Stimulated activated effector memory CD8-positive, alpha-beta T cell treated with anti-CD3 and anti-CD28 coated beads, Interleukin-12 subunit alpha, Interleukin-12 subunit beta, amount 100 ng/mL, for 72 hours (primary cell): ENCODE results near the gene EOLA1.
A peak's percentile ranks its signal among the peaks of the same experiment; 100 is the strongest.
"Not testable (repeated sequence)": the region's sequence is repeated elsewhere in the genome, so short reads cannot be mapped to it uniquely, and the experiment has no call there.

Experiments
- ATAC-seq: fragments of 150-1000 bp; cut with Tn5 transposase; 2 replicates; pipeline ENCODE4 v1.10.0; 2021
- DNase-seq, 2 donors: peaks; one replicate each; pipeline ENCODE4 v3.0.0; 2021 to 2022; ENCODE audit warnings: low spot score in 2 of 2
- H3K27ac Mint-ChIP-seq: one replicate; pipeline ENCODE4 v1.8.0; 2022; ENCODE audit warnings: mild to moderate bottlenecking, mixed read lengths
- H3K36me3 Mint-ChIP-seq: one replicate; pipeline ENCODE4 v1.8.0; 2022; ENCODE audit warnings: mild to moderate bottlenecking, mixed read lengths
- H3K4me1 Mint-ChIP-seq: one replicate; pipeline ENCODE4 v1.8.0; 2022; ENCODE audit warnings: mixed read lengths
- H3K4me3 Mint-ChIP-seq: one replicate; pipeline ENCODE4 v1.8.0; 2022; ENCODE audit warnings: mild to moderate bottlenecking, mixed read lengths
- H3K9me3 Mint-ChIP-seq: one replicate; pipeline ENCODE4 v1.8.0; 2022; ENCODE audit warnings: mixed read lengths

Gene EOLA1

GRCh38 chrX:149547782-149548181, 7.0 kb downstream of the EOLA1 start:
- not testable (repeated sequence) for H3K4me1 Mint-ChIP-seq, ATAC-seq, H3K4me3 Mint-ChIP-seq, H3K9me3 Mint-ChIP-seq, DNase-seq, H3K27ac Mint-ChIP-seq, H3K36me3 Mint-ChIP-seq

GRCh38 chrX:149549701-149550100, 8.9 kb downstream of the EOLA1 start, which contains the start of gene HSFX3:
Gene HSFX3, minus strand, starts transcription at chrX:149549924. Its CDS starts 72 bp downstream, at chrX:149549852.
- H3K4me1 Mint-ChIP-seq, H3K9me3 Mint-ChIP-seq, H3K36me3 Mint-ChIP-seq, ATAC-seq, H3K4me3 Mint-ChIP-seq, H3K27ac Mint-ChIP-seq, DNase-seq: not testable (repeated sequence)

GRCh38 chrX:149550454-149550853, 9.6 kb downstream of the EOLA1 start:
- not testable (repeated sequence) for H3K9me3 Mint-ChIP-seq, DNase-seq, H3K36me3 Mint-ChIP-seq, H3K4me1 Mint-ChIP-seq, H3K4me3 Mint-ChIP-seq, H3K27ac Mint-ChIP-seq
- peak; percentile 19 for ATAC-seq

GRCh38 chrX:149551245-149551938, 10.6 kb downstream of the EOLA1 start:
- H3K27ac Mint-ChIP-seq, H3K9me3 Mint-ChIP-seq, H3K4me1 Mint-ChIP-seq, H3K36me3 Mint-ChIP-seq, DNase-seq, H3K4me3 Mint-ChIP-seq: not testable (repeated sequence)
- peak; percentile 66 for ATAC-seq

- not testable (repeated sequence) for H3K4me3 Mint-ChIP-seq, H3K4me1 Mint-ChIP-seq, H3K27ac Mint-ChIP-seq, H3K9me3 Mint-ChIP-seq, DNase-seq, H3K36me3 Mint-ChIP-seq
- peak; percentile 62 for ATAC-seq
These were observed 11.1 kb downstream of the EOLA1 start for GRCh38 chrX:149551939-149552248.

- not testable (repeated sequence) for ATAC-seq, H3K4me1 Mint-ChIP-seq, H3K9me3 Mint-ChIP-seq, H3K27ac Mint-ChIP-seq, DNase-seq, H3K4me3 Mint-ChIP-seq, H3K36me3 Mint-ChIP-seq
These were observed 14.4 kb downstream of the EOLA1 start for GRCh38 chrX:149555251-149555650.

GRCh38 chrX:149563359-149563758, 22.5 kb downstream of the EOLA1 start:
- no peak for DNase-seq
- no peaks in the 10 kb centered on the region for H3K9me3 Mint-ChIP-seq
- no peak overlapping the region for H3K4me3 Mint-ChIP-seq
- no peaks in the 10 kb centered on the region for H3K4me1 Mint-ChIP-seq
- no peaks in the 10 kb centered on the region for H3K36me3 Mint-ChIP-seq
- H3K27ac Mint-ChIP-seq, result no peak overlapping the region
- no peak for ATAC-seq

- Mint-ChIP-seq H3K9me3 (no peaks in the 10 kb centered on the region), H3K36me3 (no peaks in the 10 kb centered on the region), H3K4me3 (no peak overlapping the region), H3K4me1 (no peaks in the 10 kb centered on the region), H3K27ac (no peak overlapping the region)
- ATAC-seq (no peak), DNase-seq (no peak)
These were observed 27.0 kb downstream of the EOLA1 start for GRCh38 chrX:149567621-149568417.

GRCh38 chrX:149568701-149569296, 28.0 kb downstream of the EOLA1 start:
- H3K36me3 Mint-ChIP-seq, result no peaks in the 10 kb centered on the region
- H3K4me3 Mint-ChIP-seq, result no peak overlapping the region
- no peak for DNase-seq
- H3K9me3 Mint-ChIP-seq, result no peaks in the 10 kb centered on the region
- no peaks in the 10 kb centered on the region for H3K4me1 Mint-ChIP-seq
- no peak for ATAC-seq
- no peak overlapping the region for H3K27ac Mint-ChIP-seq

- DNase-seq, result no peak
- no peaks in the 10 kb centered on the region for H3K4me1 Mint-ChIP-seq
- ATAC-seq, result peak; percentile 75
- no peak overlapping the region for H3K4me3 Mint-ChIP-seq
- H3K9me3 Mint-ChIP-seq, result no peaks in the 10 kb centered on the region
- H3K27ac Mint-ChIP-seq, result no peak overlapping the region
- H3K36me3 Mint-ChIP-seq, result no peaks in the 10 kb centered on the region
These were observed 29.0 kb downstream of the EOLA1 start for GRCh38 chrX:149569770-149570169.

GRCh38 chrX:149570668-149571067, 29.9 kb downstream of the EOLA1 start:
- H3K4me1 Mint-ChIP-seq, result no peaks in the 10 kb centered on the region
- no peaks in the 10 kb centered on the region for H3K9me3 Mint-ChIP-seq
- H3K27ac Mint-ChIP-seq, result no peak overlapping the region
- DNase-seq (no peak), ATAC-seq (no peak)
- H3K4me3 Mint-ChIP-seq, result no peak overlapping the region
- H3K36me3 Mint-ChIP-seq, result no peaks in the 10 kb centered on the region

GRCh38 chrX:149571770-149572169, 31.0 kb downstream of the EOLA1 start:
- Mint-ChIP-seq H3K9me3 (no peaks in the 10 kb centered on the region), H3K4me3 (no peak overlapping the region), H3K36me3 (no peaks in the 10 kb centered on the region), H3K27ac (no peak overlapping the region), H3K4me1 (no peaks in the 10 kb centered on the region)
- no peak for ATAC-seq
- DNase-seq, result no peak

GRCh38 chrX:149572743-149573142, 31.9 kb downstream of the EOLA1 start:
- H3K27ac Mint-ChIP-seq, result no peak overlapping the region
- H3K9me3 Mint-ChIP-seq, result no peaks in the 10 kb centered on the region
- no peak overlapping the region for H3K4me3 Mint-ChIP-seq
- DNase-seq (no peak), ATAC-seq (no peak)
- H3K36me3 Mint-ChIP-seq, result no peaks in the 10 kb centered on the region
- H3K4me1 Mint-ChIP-seq, result no peaks in the 10 kb centered on the region

GRCh38 chrX:149573456-149573855, 32.6 kb downstream of the EOLA1 start:
- peak; percentile 99 for ATAC-seq
- H3K4me1 Mint-ChIP-seq, H3K9me3 Mint-ChIP-seq, DNase-seq, H3K4me3 Mint-ChIP-seq, H3K27ac Mint-ChIP-seq, H3K36me3 Mint-ChIP-seq: not testable (repeated sequence)

- ATAC-seq, H3K4me3 Mint-ChIP-seq, H3K36me3 Mint-ChIP-seq, H3K4me1 Mint-ChIP-seq, DNase-seq, H3K27ac Mint-ChIP-seq, H3K9me3 Mint-ChIP-seq: not testable (repeated sequence)
These were observed 44.8 kb downstream of the EOLA1 start for GRCh38 chrX:149585631-149586030.

- not testable (repeated sequence) for H3K9me3 Mint-ChIP-seq, H3K4me3 Mint-ChIP-seq, H3K27ac Mint-ChIP-seq, ATAC-seq, H3K4me1 Mint-ChIP-seq, H3K36me3 Mint-ChIP-seq, DNase-seq
These were observed 46.5 kb downstream of the EOLA1 start, which contains the start of gene MAGEA9B for GRCh38 chrX:149587359-149587758. Gene MAGEA9B, minus strand, starts transcription at chrX:149587459. Its CDS starts 4,280 bp downstream, at chrX:149583179.
